ENCODE data around the gene MYO1H. TPM values are rescaled to one million over a fixed set of nuclear protein-coding genes. Genes with fewer than 3 reads are reported as not detected.

Gene MYO1H
- total RNA-seq, 1 donor, result not detected

GRCh38 chr12:109481863-109482262 is 134.2 kb downstream of the MYO1H start:
- DNase-seq (ENCODE audit: low read depth), result no peak
- no peak overlapping the region for H3K4me3 ChIP-seq (ENCODE audit: low read depth, low read length)
- TF ChIP-seq CTCF (IDR thresholded peaks at IDR 0.05; ENCODE audit: insufficient read depth, low read depth, low read length), result no peak

- no peak for TF ChIP-seq CTCF (IDR thresholded peaks at IDR 0.05; ENCODE audit: insufficient read depth, low read depth, low read length)
- DNase-seq (ENCODE audit: low read depth), result no peak
- H3K4me3 ChIP-seq (ENCODE audit: low read depth, low read length), result no peak overlapping the region
Measured at GRCh38 chr12:109482491-109482890, 134.8 kb downstream of the MYO1H start.

GRCh38 chr12:109482894-109483293 is 135.2 kb downstream of the MYO1H start:
- no peak overlapping the region for H3K4me3 ChIP-seq (ENCODE audit: low read depth, low read length)
- no peak for TF ChIP-seq CTCF (IDR thresholded peaks at IDR 0.05; ENCODE audit: insufficient read depth, low read depth, low read length)
- no peak for DNase-seq (ENCODE audit: low read depth)

- TF ChIP-seq CTCF (IDR thresholded peaks at IDR 0.05; ENCODE audit: insufficient read depth, low read depth, low read length), result no peak
- no peak overlapping the region for H3K4me3 ChIP-seq (ENCODE audit: low read depth, low read length)
- no peak for DNase-seq (ENCODE audit: low read depth)
Measured at GRCh38 chr12:109483346-109483745, 135.6 kb downstream of the MYO1H start.

- no peak for TF ChIP-seq CTCF (IDR thresholded peaks at IDR 0.05; ENCODE audit: insufficient read depth, low read depth, low read length)
- DNase-seq (ENCODE audit: low read depth), result no peak
- no peak overlapping the region for H3K4me3 ChIP-seq (ENCODE audit: low read depth, low read length)
Measured at GRCh38 chr12:109485201-109485600, 137.5 kb downstream of the MYO1H start.

GRCh38 chr12:109487181-109488050 is 139.7 kb downstream of the MYO1H start:
- no peak overlapping the region for H3K4me3 ChIP-seq (ENCODE audit: low read depth, low read length)
- DNase-seq (ENCODE audit: low read depth), result no peak
- TF ChIP-seq CTCF (IDR thresholded peaks at IDR 0.05; ENCODE audit: insufficient read depth, low read depth, low read length), result no peak
